GM19324 (cell line): Measurements from ENCODE around the gene EPB42.
"Not testable (repeated sequence)": the region's sequence is repeated elsewhere in the genome, so short reads cannot be mapped to it uniquely, and the experiment has no call there.

Experiments
- ATAC-seq: cut with Tn5 transposase; IDR thresholded peaks from one replicate; pipeline ENCODE4 v1.9.1; 2021; ENCODE audit warnings: mild to moderate bottlenecking, moderate library complexity; ENCODE audit not compliant: unreplicated experiment, low FRiP score

The EPB42 gene

DNA sequence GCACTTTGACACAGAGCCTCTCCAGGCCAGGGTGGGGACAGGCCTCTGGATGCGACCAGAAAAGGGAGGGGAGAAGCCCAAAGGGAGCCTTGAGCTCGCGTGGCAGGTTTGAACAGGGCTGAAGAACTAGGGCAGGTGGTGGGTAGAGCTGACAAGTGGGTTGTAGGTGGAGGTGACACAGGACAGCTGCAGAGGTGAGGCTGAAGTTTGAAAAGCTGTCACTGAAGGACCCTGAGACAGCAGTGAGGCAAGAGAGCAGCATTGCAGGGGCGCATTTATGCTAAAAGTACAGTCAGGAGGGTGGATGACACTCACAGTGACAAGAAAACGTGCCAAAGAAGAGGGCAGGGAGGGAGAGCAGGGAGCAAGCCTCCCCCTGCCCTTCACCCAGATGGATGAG lies 21.8 kb upstream of the EPB42 start:
- ATAC-seq: no peak

DNA sequence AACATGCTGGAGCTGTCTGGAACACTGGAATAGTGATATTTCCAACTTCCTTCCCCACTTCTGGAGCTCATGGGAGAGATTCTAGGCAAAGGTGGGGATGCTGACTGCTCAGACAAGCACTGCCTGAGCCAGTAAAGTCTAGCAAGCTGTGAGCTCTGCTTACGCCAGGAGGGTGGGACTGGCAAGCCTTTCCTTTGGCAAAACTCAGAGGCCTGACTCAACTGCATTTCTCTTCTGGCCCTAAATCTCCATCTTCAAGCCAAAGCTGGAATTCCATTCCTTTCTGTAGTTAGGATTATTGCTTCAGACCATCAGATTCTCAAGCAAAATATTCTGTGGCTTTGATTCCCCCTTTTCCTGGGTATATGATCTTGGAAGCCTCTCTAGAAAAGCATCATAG lies 20.3 kb upstream of the EPB42 start:
- no peak for ATAC-seq

DNA sequence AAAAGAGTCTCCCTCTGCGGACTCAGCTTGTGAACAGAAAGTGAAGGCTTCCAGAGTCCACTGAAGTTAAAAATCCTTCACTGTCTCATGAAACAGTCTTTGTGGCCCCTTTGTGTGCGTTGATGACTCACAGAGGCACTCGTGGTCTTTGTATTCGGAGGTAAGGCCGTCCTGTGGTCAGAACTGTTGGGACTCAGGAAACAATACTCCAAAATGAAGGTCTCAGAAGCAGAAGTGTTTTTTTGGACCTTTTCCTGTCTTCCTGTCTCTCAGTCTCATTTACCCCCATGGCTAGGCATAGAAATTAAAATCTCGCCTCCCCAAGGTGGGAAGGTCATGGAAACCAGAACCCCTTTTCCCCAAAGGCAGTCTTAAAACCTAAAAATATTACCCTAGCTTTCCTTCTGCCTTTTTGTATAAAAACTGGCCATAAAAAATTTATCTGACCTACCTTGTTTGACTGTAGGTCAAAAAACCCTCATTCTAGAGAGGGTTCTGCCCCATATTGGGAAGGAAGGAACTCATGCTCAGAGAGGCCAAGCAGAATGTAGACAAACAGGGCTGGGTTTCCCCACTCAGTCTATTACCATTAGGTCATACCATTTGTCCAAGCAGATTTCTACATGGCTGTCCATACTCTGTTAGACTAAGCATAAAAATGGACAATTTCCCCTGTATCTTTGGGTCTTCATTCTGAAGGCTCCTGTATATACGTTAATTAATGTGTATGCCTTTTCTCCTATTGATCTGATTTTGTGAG lies 19.1 kb upstream of the EPB42 start:
- no peak for ATAC-seq

DNA sequence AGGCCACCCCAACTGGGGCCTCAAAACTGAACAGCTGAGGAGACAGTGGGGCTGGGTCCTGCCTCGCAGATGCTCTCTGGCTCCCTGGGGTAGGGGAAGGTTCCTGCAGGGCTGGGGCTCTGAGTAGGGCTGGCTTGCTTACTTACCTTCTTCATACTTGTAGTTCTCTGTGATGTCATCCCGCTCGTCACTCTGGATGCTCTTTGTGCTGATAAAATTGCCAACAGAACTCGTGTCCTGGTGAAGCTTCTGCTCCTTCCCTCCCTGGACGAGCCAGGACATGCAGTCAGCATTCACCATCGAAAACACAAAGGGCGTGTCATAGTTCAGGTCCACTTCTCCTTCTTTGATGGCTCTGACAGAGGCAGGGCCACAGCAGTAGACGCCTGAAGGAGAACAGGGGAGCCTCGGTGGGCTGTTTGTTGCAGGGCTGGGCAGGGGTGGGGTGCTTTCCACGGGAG lies 17.9 kb upstream of the EPB42 start:
- no peak for ATAC-seq

DNA sequence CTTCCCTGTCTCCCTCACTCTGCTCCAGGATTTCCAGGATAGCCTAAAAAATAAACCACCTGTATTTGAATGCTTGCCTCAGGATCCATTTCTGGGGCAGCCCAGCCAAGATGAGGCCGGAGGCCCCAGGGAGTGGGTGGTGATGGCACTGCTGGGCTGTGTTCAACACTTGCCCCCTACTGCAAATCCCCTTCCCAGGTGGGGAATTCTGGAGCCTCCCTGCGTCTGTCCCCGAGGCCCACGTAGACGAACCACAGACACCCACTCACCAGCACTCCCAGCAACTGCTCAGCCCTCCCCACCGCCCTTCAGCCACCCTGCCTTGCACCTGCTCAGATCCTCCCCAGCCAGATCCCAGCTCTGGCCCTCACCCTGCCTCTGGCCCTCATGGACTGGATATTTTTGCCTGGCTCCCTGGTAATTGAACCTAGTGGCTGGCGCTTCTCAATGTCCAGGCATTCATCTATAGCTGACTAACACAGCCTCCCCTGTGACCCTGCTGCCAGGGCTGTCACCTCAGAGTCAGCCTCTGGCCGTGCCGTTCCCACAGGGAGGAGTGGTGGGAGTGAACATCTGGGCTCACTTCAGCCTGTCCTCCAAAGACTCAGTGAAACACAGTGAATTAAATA lies 17.1 kb upstream of the EPB42 start:
- no peak for ATAC-seq

DNA sequence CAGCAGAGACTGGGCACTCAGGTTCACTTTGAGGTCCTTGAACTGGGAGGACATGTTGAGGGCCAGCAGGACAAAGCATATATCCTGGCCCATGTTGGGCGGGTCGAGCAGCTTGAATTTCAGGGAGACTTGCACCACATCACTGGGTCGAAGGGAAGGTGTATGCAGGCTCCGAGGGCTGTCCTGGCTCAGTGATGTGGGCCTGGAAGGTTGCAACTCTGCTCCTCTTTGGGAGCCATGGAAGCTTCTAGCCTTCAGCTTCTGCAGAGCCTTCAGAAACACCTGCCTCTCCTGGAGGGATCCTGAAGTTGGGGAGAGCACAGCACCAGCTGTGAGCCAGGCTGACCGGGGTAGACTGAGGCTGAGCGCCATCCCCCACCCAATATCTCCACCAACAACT lies 14.7 kb upstream of the EPB42 start:
- ATAC-seq: no peak

DNA sequence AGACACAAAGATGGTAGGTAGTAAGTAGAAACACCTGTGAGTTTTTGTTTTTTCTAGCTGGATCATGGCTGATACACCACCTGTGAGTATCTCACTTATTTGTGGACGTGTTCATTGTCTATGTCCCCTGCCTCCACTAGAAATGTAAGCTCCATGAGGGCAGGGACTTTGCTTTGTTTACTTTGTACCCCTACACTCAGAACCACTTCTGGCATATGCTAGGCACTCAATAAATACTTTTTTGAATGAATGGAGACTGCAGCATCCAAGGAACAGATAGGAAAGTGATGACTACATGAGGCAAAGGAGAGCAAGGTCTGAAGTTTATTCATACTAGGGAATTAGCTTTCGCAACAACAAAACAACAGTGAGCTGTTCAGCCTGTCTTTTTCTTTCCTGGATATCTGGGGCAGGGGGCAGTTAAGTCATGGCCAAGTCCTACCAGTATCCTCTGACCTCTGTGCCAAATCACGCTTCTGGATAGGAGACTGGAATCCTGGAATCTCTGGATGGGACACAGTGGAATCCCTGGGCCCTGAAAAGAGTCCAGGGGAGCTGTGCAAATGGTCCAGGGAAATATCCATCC lies 11.6 kb upstream of the EPB42 start:
- no peak for ATAC-seq

DNA sequence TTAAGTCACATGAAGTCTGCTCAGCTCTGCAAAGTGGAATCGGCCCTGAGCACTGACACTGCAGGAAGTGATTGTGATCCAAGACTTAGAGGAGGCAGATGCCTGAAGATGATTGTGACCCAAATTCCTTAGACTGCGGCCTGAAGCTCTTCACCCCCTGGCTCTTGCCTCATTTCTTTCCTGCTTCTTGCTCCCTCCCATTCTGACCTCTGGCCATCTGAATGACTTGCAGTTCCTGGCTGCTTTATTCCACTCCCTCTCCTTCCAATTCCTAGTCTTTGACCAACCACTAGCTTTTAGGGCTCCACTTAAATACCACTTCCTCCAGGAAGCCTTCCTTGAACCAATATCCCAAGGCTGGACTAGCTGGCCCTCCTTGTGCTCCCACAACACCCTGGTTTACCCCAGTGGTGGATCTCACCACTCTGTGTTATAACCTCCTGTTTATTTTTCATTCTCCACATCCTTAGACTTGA lies 9.9 kb upstream of the EPB42 start:
- ATAC-seq: no peak

DNA sequence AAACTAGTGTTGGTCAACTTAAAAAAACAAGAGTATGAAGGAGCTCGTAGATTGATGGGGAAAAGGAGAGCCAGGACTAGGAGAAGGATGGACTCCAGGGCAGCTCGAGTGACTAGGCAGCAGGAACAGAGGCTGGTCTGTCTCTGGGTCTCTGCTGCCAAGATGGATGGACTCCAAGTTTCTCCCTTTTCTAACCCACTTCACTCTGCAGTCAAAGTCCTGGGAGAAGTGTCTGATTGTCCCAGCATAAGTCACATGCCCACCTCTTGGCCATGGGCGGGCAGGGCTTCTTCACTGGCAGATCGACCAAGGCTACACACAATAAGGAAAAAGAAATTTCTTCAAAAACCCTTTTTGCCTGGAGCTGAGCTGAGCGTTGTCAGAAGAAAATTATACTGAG lies 9.2 kb upstream of the EPB42 start:
- ATAC-seq: no peak

DNA sequence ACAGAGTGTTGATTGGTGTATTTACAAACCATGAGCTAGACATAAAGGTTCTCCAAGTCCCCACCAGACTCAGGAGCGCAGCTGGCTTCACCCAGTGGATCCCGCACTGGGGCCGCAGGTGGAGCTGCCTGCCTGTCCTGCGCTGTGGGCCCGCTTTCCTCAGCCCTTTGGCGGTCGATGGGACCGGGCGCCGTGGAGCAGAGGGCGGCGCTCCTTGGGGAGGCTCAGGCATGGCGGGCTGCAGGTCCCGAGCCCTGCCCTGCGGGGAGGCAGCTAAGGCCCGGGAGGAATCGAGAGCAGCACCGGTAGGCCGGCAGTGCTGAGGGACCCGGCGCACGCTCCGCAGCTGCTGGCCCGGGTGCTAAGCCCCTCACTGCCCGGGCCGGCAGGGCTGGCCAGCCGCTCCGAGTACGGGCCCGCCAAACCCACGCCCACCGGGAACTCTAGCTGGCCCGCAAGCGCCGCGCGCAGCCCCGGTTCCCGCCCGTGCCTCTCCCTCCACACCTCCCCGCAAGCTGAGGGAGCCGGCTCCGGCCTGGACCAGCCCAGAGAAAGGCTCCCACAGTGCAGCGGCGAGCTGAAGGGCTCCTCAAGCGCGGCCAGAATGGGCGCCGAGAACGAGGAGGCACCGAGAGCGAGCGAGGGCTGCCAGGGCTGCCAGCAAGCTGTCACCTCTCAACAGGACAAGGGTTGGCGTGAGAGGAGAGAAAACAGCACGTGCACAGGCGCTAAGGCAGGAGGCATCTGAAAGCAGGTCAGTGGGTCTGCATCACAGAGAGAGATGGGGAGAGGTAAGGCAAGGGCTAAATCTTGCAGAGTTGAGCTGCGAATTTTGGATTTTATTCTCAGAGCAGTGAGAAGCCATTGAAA lies 5.9 kb upstream of the EPB42 start:
- ATAC-seq: no peak

DNA sequence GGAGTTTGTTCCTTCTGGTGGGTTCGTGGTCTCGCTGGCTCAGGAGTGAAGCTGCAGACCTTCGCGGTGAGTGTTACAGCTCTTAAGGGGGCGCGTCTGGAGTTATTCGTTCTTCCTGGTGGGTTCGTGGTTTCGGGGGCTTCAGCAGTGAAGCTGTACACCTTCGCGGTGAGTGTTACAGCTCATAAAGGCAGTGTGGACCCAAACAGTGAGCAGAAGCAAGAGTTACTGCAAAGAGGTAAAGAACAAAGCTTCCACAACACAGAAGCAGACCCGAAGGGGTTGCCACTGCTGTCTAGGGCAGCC lies 5.1 kb upstream of the EPB42 start:
- ATAC-seq: not testable (repeated sequence)

DNA sequence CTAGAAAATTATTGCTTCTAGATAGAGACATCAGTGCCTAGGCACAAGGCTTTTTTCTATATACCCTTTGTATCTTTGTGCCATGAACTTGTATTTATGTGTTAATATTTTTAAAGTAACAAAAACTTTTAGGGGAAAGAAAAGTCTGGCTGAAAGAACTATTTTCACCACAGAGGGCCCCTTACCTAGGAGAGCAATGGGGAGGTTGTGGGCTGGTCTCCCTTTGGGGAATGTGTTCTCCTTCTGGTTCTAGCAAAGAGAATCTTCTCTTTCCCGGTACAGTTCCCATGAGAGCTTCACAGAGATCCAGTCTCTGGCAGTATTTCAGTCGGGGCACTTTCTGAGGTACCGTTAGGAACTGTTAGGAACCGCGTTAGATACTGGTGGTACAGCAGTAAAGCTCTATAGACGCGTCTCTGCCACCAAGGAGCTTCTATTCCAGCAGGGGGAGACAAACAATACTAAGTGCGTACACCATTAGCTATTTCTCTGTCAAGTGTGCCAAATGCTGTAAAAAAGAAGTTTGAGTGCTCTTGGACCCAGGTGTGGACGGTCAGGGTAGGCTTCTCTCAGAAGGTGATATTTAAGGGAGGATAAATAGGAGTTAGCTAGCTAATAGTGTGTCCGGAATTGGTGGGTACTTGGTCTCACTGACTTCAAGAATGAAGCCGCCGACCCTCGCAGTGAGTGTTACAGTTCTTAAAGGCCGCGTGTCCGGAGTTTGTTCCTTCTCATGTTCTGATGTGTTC lies 4.6 kb upstream of the EPB42 start:
- ATAC-seq: no peak

DNA sequence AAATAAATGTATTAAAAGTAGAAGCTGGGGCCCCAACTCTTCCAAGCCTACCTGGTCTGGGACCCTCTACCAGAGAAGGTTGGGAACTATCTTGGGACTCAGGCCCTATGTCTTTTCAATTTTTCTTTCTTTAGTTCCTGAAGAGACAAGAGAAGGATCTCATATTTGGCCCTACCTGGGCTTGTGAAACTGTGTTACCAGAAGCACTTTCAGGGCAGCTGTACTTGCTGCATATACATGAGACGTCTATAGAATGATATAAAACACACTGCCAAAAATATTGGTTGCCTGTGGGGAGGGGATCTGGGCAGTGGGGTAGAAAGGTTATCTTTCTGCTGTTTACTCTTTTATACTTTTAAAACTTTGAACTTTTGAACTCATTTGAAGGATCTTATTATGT lies 604 bp upstream of the EPB42 start:
- ATAC-seq: no peak

DNA sequence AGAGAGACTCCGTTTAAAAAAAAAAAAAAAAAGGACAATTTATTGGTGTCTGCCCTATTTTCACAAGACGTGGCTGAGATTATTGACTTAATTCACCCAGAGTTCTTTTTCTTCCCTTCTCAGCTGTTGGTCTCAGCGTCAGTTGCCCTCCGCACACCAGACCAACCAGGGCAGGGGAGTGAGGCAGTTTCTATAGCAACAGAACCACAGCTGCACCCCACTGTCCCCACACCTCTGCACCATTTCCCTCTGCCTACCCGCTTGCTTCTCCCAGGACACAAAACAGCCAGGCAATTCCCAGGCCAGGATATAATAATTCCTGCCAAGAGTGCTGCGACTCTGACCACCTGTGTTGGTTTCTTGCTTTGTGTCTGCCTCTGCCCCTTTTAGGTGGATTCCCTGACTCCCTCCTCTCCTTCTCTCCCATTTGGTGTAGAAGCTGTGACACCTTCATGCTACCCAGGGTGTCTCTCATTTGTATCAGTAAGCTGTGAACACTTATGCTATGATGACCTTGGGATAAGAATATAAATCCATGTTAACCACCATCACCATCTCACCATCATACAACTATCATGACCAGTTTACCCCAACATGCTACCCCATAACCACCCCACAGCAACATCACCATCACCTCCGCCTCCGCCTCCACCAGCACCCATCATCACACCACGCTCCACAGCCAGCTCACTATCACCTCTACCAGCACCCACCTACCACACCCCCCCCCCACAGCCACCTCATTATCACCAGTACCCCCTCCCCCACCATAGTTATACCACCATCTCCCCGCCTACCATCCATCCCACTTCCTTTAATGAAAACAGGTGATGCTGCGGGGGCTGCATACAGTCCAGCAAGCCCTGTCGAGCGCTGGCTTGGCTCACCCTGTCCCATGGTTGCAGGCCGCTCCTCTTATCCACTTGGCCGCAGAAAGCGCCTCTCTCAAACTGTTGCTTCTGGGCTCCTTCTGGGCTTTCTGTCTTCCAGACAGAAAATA lies 589 bp downstream of the EPB42 start:
- no peak for ATAC-seq

DNA sequence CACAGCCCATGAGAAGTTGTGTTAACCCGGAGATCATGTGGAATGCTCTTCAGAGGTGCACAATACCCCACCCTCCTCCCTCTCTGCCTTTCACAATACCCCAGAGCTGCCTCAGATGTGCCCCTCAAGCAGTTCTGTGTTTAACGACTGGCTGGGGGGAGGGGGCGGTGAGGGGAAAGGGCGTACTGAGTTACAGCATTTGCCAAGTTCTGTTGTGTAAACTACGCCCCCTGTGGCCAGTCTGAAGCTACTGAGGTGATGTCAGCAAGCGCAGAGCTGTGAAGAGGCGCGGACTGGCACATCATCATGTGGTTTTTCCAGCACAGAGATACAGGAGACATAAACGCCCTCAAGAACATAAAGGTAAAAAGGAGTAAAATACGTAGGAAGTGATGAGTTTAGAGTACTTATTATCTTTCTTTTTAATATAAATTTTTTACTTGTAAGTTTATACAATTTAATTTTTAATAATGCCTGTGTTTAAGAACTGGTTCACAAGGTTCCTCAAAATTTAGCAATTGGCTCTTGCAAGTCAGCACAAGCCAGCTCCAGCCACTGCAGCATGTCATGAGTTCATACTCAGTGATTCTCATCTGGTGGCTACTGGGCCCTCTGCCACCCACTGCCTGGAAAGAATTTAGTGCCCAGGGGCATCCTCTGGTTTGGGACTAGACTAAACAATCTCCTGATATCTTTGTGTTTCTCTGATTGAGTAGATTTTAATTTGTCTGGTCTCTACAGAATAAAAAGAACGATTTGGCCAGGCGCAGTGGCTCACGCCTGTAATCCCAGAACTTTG lies 1.7 kb downstream of the EPB42 start:
- no peak for ATAC-seq

DNA sequence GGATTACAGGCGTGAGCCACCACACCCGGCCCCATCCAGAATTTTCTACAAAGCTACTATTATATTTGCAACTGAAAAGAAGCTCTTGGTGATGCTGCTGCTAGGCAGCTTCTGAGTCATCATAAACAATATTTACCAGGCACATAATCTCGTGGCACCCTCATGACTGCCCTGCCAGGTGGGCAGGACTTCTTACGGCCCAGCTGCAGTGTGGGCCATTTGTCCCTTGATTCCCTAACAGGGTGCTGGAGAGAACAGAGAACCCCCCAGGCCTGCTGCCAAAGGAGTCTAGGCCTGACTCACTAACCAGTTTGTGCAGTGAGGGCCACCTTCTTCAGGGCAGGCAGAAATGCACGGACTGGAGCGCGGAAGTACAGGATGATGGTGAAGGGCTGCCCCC lies 4.9 kb downstream of the EPB42 start:
- ATAC-seq: no peak

DNA sequence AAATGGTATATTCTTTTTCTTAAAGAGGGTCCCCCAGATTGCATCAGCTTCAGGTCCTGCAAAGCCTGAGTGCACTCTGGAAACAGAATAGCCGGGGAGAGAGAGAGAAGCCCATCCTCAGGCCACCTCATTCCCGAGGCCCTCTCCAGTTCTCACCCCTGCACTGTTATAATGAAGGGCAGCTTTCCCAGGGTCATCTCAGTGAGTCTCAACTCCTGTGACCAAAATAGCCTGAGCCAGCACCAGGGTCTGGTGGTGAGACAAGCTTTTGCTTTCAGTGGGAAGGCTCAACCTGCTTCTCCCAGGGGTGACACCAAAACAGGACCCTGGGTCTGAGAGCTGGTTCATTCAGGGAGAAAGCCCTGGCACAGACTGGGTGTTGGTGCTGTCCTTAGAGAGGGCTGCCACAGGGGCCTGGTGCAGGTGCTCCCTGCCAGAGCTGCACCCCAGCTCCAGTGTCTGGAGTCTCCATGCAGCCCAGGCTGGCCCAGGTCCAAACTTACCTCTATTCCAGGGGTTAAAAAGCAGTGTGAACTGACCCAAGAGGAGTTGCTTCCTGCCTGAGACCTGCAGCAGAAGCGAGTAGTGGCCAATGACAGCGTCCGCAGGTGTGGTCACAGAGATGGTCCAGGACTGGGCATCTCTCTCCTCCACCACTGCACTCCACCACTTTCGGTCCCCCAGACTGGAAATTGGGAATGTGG lies 6.1 kb downstream of the EPB42 start:
- no peak for ATAC-seq

DNA sequence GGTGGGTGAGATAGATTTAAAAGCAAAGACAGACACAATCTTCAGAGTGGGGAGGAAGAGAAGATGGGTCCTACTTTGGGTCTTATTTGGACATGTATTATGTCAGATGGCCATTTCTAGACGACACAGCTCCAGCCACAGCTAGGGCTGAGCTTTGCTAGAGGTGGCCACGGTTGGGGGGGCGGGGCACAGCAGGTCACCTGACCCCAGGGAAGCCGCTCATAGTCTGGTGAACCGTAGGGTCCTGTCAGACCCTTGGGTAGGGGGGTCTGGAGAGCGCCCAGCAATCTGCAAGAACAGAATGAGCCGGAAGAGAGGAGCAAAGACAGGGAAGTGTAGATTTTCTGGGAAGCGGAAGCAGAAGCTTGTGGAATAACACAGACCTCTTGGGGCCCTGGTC lies 6.6 kb downstream of the EPB42 start:
- ATAC-seq: no peak
